ENCODE measurements around the gene AZGP1.
A peak's percentile ranks its signal among the peaks of the same experiment; 100 is the strongest.
"Not testable (repeated sequence)": the region's sequence is repeated elsewhere in the genome, so short reads cannot be mapped to it uniquely, and the experiment has no call there.

The AZGP1 gene

GRCh38 chr7:99949645-99950228 lies 26.1 kb downstream of the AZGP1 start:
- DNase-seq: no peak

GRCh38 chr7:99947608-99948007 lies 28.2 kb downstream of the AZGP1 start:
- DNase-seq: no peak

- DNase-seq: no peak
Measured at GRCh38 chr7:99944497-99945070, 31.2 kb downstream of the AZGP1 start.

GRCh38 chr7:99943641-99944496 lies 32.0 kb downstream of the AZGP1 start:
- DNase-seq: no peak

- DNase-seq: no peak
Measured at GRCh38 chr7:99938296-99938695, 37.5 kb downstream of the AZGP1 start.

GRCh38 chr7:99935009-99935408 lies 40.8 kb downstream of the AZGP1 start:
- not testable (repeated sequence) for DNase-seq

- no peak for DNase-seq
Measured at GRCh38 chr7:99930376-99930775, 45.5 kb downstream of the AZGP1 start.

GRCh38 chr7:99929730-99930053 lies 46.1 kb downstream of the AZGP1 start:
- no peak for DNase-seq

GRCh38 chr7:99928994-99929729 lies 46.7 kb downstream of the AZGP1 start, which contains the start of gene GJC3:
GJC3 (minus strand) TSS chr7:99929620; CDS start chr7:99929620, 0 bp downstream.
- peak; percentile 44 for DNase-seq

- DNase-seq: no peak
Measured at GRCh38 chr7:99928188-99928587, 47.6 kb downstream of the AZGP1 start.

- DNase-seq: no peak
Measured at GRCh38 chr7:99927536-99927935, 48.3 kb downstream of the AZGP1 start.

GRCh38 chr7:99926321-99926720 lies 49.5 kb downstream of the AZGP1 start:
- DNase-seq: no peak

- DNase-seq: no peak
Measured at GRCh38 chr7:99923200-99923599, 52.6 kb downstream of the AZGP1 start.

GRCh38 chr7:99920149-99920548 lies 55.7 kb downstream of the AZGP1 start:
- DNase-seq: no peak

GRCh38 chr7:99919814-99920112 lies 56.1 kb downstream of the AZGP1 start:
- no peak for DNase-seq

- peak; percentile 75 for DNase-seq
Measured at GRCh38 chr7:99918959-99919813, 56.6 kb downstream of the AZGP1 start, which contains the start of gene TRIM4. TRIM4 (minus strand) TSS chr7:99919530; CDS start chr7:99919401, 129 bp downstream.
